CD8-positive, alpha-beta memory T cell (primary cell): ENCODE results near the gene GADL1. TPM values are rescaled to one million over a fixed set of nuclear protein-coding genes. Genes with fewer than 3 reads are reported as not detected.

Source experiments
- CTCF ChIA-PET: fragments of 350-600 bp; sonication (Branson Sonifier 250); formaldehyde crosslinking; loops from one replicate; lab custom pipeline; 2021; ENCODE audit warnings: antibody characterized with exemption; lab: Charles Lee
- POLR2A ChIA-PET: fragments of 350-600 bp; sonication (Branson Sonifier 250); formaldehyde crosslinking; loops from one replicate; lab custom pipeline; 2021; ENCODE audit warnings: antibody characterized with exemption; lab: Charles Lee
- DNase-seq, 5 donors: peaks; one replicate each; pipeline versions ENCODE4 v3.0.0 to v3.0.0-alpha.2; 2020 to 2022; ENCODE audit warnings: mixed read lengths in 1 of 5
- H3K27ac ChIP-seq: one replicate; pipeline ENCODE4 v1.7.0; 2013; ENCODE audit warnings: low read depth, mild to moderate bottlenecking, low read length, moderate library complexity
- H3K27me3 ChIP-seq: 2 replicates; pipeline ENCODE4 v1.7.0; 2013; ENCODE audit warnings: low read length, mild to moderate bottlenecking; ENCODE audit not compliant: insufficient read depth, poor library complexity, severe bottlenecking
- H3K36me3 ChIP-seq: 2 replicates; pipeline ENCODE4 v1.7.0; 2013; ENCODE audit warnings: mild to moderate bottlenecking, low read length, moderate library complexity; ENCODE audit not compliant: insufficient read depth
- H3K4me1 ChIP-seq: 2 replicates; pipeline ENCODE4 v1.7.0; 2013; ENCODE audit warnings: mild to moderate bottlenecking, low read length, moderate library complexity; ENCODE audit not compliant: insufficient read depth
- H3K4me3 ChIP-seq: 2 replicates; pipeline ENCODE4 v1.7.0; 2013; ENCODE audit warnings: mild to moderate bottlenecking, low read length
- H3K9me3 ChIP-seq: 2 replicates; pipeline ENCODE4 v1.7.0; 2013; ENCODE audit warnings: mild to moderate bottlenecking, low read length
- H3K27ac Mint-ChIP-seq, 8 donors: one replicate each; pipeline ENCODE4 v1.8.0; 2020 to 2021; ENCODE audit warnings: mixed read lengths in 8 of 8, mild to moderate bottlenecking in 6 of 8, inconsistent platforms in 3 of 8, moderate library complexity in 3 of 8
- H3K27me3 Mint-ChIP-seq, 2 donors: one replicate each; pipeline ENCODE4 v1.8.0; 2020 to 2021; ENCODE audit warnings: mixed read lengths in 2 of 2, mild to moderate bottlenecking in 1 of 2, moderate library complexity in 1 of 2
- H3K36me3 Mint-ChIP-seq, 3 donors: one replicate each; pipeline ENCODE4 v1.8.0; 2020 to 2021; ENCODE audit warnings: mixed read lengths in 3 of 3, inconsistent platforms in 1 of 3, mild to moderate bottlenecking in 1 of 3
- H3K4me1 Mint-ChIP-seq, 3 donors: one replicate each; pipeline ENCODE4 v1.8.0; 2020 to 2021; ENCODE audit warnings: mixed read lengths in 3 of 3, inconsistent platforms in 1 of 3, mild to moderate bottlenecking in 1 of 3
- H3K4me3 Mint-ChIP-seq, 7 donors: one replicate each; pipeline ENCODE4 v1.8.0; 2020 to 2021; ENCODE audit warnings: mixed read lengths in 7 of 7, mild to moderate bottlenecking in 6 of 7, moderate library complexity in 4 of 7, inconsistent platforms in 2 of 7
- H3K9me3 Mint-ChIP-seq, 5 donors: one replicate each; pipeline ENCODE4 v1.8.0; 2020 to 2022; ENCODE audit warnings: mixed read lengths in 5 of 5, mild to moderate bottlenecking in 3 of 5, moderate library complexity in 2 of 5, inconsistent platforms in 1 of 5
- polyA plus RNA-seq: library from polyadenylated mRNA; unstranded; fragments of 300-500 nt; fragmentation: Illumina TruSeq; gene quantifications from one replicate; pipeline ENCODE4 v1.2.3, GENCODE V29; 2021
- total RNA-seq, 2 experiments: library from RNA; stranded (reverse); gene quantifications; one replicate each; pipeline ENCODE4 v1.2.3, GENCODE V29; 2021

GADL1 gene
- total and polyA plus RNA-seq, 3 experiments from 2014 or later, result not detected

GRCh38 chr3:30774062-30774461, 120.4 kb downstream of the GADL1 start:
- no peak overlapping the region for H3K27ac ChIP-seq
- no peaks in the 10 kb centered on the region for H3K36me3 ChIP-seq
- H3K4me1 Mint-ChIP-seq, result no peaks in the 10 kb centered on the region
- H3K27me3 ChIP-seq, result no peaks in the 10 kb centered on the region
- no peaks in the 10 kb centered on the region for H3K36me3 Mint-ChIP-seq
- ChIA-PET CTCF (no interaction called here), POLR2A (no interaction called here)
- DNase-seq, result no peak
- H3K9me3 Mint-ChIP-seq, result no peaks in the 10 kb centered on the region
- no peaks in the 10 kb centered on the region for H3K9me3 ChIP-seq
- H3K27ac Mint-ChIP-seq, result no peak overlapping the region
- H3K27me3 Mint-ChIP-seq, result peaks cover 0 to 21% of the 10 kb centered on the region in 2 donors
- H3K4me1 ChIP-seq, result no peaks in the 10 kb centered on the region
- no peak overlapping the region for H3K4me3 Mint-ChIP-seq
- H3K4me3 ChIP-seq, result no peak overlapping the region

GRCh38 chr3:30770387-30770786, 124.1 kb downstream of the GADL1 start:
- Mint-ChIP-seq H3K27ac (no peak overlapping the region), H3K27me3 (peaks cover 1 to 23% of the 10 kb centered on the region in 2 donors), H3K4me1 (no peaks in the 10 kb centered on the region), H3K9me3 (no peaks in the 10 kb centered on the region), H3K4me3 (no peak overlapping the region), H3K36me3 (no peaks in the 10 kb centered on the region)
- no peak overlapping the region for H3K27ac ChIP-seq
- no peak overlapping the region for H3K4me3 ChIP-seq
- no peak for DNase-seq
- ChIA-PET POLR2A (no interaction called here), CTCF (interaction anchor here (1.0 to 2.8 kb wide), 5 partner anchors 10 to 998 kb away, joined by 3 to 13 read pairs (median 6); no protein-coding TSS in a partner anchor)
- H3K4me1 ChIP-seq, result no peaks in the 10 kb centered on the region
- no peaks in the 10 kb centered on the region for H3K36me3 ChIP-seq
- H3K27me3 ChIP-seq, result no peaks in the 10 kb centered on the region
- H3K9me3 ChIP-seq, result no peaks in the 10 kb centered on the region

GRCh38 chr3:30768703-30769550, 125.5 kb downstream of the GADL1 start:
- ChIA-PET CTCF (interaction anchor here (0.9 to 2.8 kb wide), 8 partner anchors 10 to 1000 kb away, joined by 3 to 13 read pairs (median 5); no protein-coding TSS in a partner anchor), POLR2A (no interaction called here)
- peak; percentile 42 to 71 (median 51) for DNase-seq
- no peaks in the 10 kb centered on the region for H3K9me3 ChIP-seq
- Mint-ChIP-seq H3K27me3 (peaks cover 1 to 16% of the 10 kb centered on the region in 2 donors), H3K4me3 (no peak overlapping the region), H3K4me1 (no peaks in the 10 kb centered on the region), H3K36me3 (no peaks in the 10 kb centered on the region), H3K27ac (no peak overlapping the region), H3K9me3 (no peaks in the 10 kb centered on the region)
- H3K4me1 ChIP-seq, result no peaks in the 10 kb centered on the region
- no peak overlapping the region for H3K27ac ChIP-seq
- H3K4me3 ChIP-seq, result no peak overlapping the region
- H3K27me3 ChIP-seq, result no peaks in the 10 kb centered on the region
- H3K36me3 ChIP-seq, result no peaks in the 10 kb centered on the region

- H3K36me3 ChIP-seq, result no peaks in the 10 kb centered on the region
- H3K4me1 Mint-ChIP-seq, result no peaks in the 10 kb centered on the region
- H3K4me1 ChIP-seq, result no peaks in the 10 kb centered on the region
- no peak for DNase-seq
- no peak overlapping the region for H3K27ac Mint-ChIP-seq
- no peak overlapping the region for H3K4me3 Mint-ChIP-seq
- no peak overlapping the region for H3K27ac ChIP-seq
- H3K9me3 ChIP-seq, result no peaks in the 10 kb centered on the region
- H3K27me3 Mint-ChIP-seq, result peaks cover 1 to 16% of the 10 kb centered on the region in 2 donors
- no peak overlapping the region for H3K4me3 ChIP-seq
- ChIA-PET POLR2A (no interaction called here), CTCF (interaction anchor here (1.2 to 2.8 kb wide), 6 partner anchors 9 to 1001 kb away, joined by 3 to 13 read pairs (median 6); no protein-coding TSS in a partner anchor)
- H3K9me3 Mint-ChIP-seq, result no peaks in the 10 kb centered on the region
- H3K36me3 Mint-ChIP-seq, result no peaks in the 10 kb centered on the region
- no peaks in the 10 kb centered on the region for H3K27me3 ChIP-seq
These were observed 126.4 kb downstream of the GADL1 start for GRCh38 chr3:30768046-30768445.

- no peaks in the 10 kb centered on the region for H3K4me1 Mint-ChIP-seq
These were observed 127.9 kb downstream of the GADL1 start for GRCh38 chr3:30766522-30766921.

GRCh38 chr3:30764891-30765290, 129.6 kb downstream of the GADL1 start:
- Histone ChIP-seq H3K27ac (no peak overlapping the region), H3K4me1 (no peaks in the 10 kb centered on the region), H3K36me3 (no peaks in the 10 kb centered on the region), H3K9me3 (no peaks in the 10 kb centered on the region), H3K4me3 (no peak overlapping the region), H3K27me3 (no peaks in the 10 kb centered on the region)
- ChIA-PET POLR2A (no interaction called here), CTCF (no interaction called here)
- Mint-ChIP-seq H3K27ac (no peak overlapping the region), H3K4me1 (no peaks in the 10 kb centered on the region), H3K4me3 (no peak overlapping the region), H3K9me3 (no peaks in the 10 kb centered on the region), H3K27me3 (peaks cover 1 to 9% of the 10 kb centered on the region in 2 donors), H3K36me3 (no peaks in the 10 kb centered on the region)
- no peak for DNase-seq

More at GRCh38 chr3:30766522-30766921, 127.9 kb downstream of the GADL1 start:
- H3K27ac ChIP-seq, result no peak overlapping the region
- no peaks in the 10 kb centered on the region for H3K4me1 ChIP-seq
- POLR2A ChIA-PET, result no interaction called here
- Mint-ChIP-seq H3K27ac (no peak overlapping the region), H3K36me3 (no peaks in the 10 kb centered on the region), H3K4me3 (no peak overlapping the region), H3K27me3 (peaks cover 1 to 9% of the 10 kb centered on the region in 2 donors), H3K9me3 (no peaks in the 10 kb centered on the region)
- H3K4me3 ChIP-seq, result no peak overlapping the region
- H3K36me3 ChIP-seq, result no peaks in the 10 kb centered on the region
- no peak for DNase-seq
- no peaks in the 10 kb centered on the region for H3K9me3 ChIP-seq
- CTCF ChIA-PET, result no interaction called here
- no peaks in the 10 kb centered on the region for H3K27me3 ChIP-seq

- H3K27me3 Mint-ChIP-seq, result peaks cover 5 to 9% of the 10 kb centered on the region in 2 donors
- no peaks in the 10 kb centered on the region for H3K4me1 Mint-ChIP-seq
- no peaks in the 10 kb centered on the region for H3K4me1 ChIP-seq
These were observed 130.2 kb downstream of the GADL1 start for GRCh38 chr3:30764281-30764680.

GRCh38 chr3:30761374-30761773, 133.1 kb downstream of the GADL1 start:
- Mint-ChIP-seq H3K4me3 (no peak overlapping the region), H3K9me3 (no peaks in the 10 kb centered on the region), H3K27ac (no peak overlapping the region), H3K27me3 (peaks cover under 1 to 3% of the 10 kb centered on the region in 2 donors), H3K4me1 (no peaks in the 10 kb centered on the region), H3K36me3 (no peaks in the 10 kb centered on the region)
- H3K9me3 ChIP-seq, result no peaks in the 10 kb centered on the region
- H3K36me3 ChIP-seq, result no peaks in the 10 kb centered on the region
- no peak overlapping the region for H3K27ac ChIP-seq
- no peaks in the 10 kb centered on the region for H3K4me1 ChIP-seq
- CTCF ChIA-PET, result no interaction called here
- DNase-seq, result no peak
- no peak overlapping the region for H3K4me3 ChIP-seq
- POLR2A ChIA-PET, result no interaction called here
- no peaks in the 10 kb centered on the region for H3K27me3 ChIP-seq

More at GRCh38 chr3:30764281-30764680, 130.2 kb downstream of the GADL1 start:
- H3K9me3 ChIP-seq, result no peaks in the 10 kb centered on the region
- H3K9me3 Mint-ChIP-seq, result no peaks in the 10 kb centered on the region
- no peak overlapping the region for H3K4me3 ChIP-seq
- ChIA-PET POLR2A (no interaction called here), CTCF (no interaction called here)
- no peaks in the 10 kb centered on the region for H3K36me3 Mint-ChIP-seq
- H3K27me3 ChIP-seq, result no peaks in the 10 kb centered on the region
- H3K4me3 Mint-ChIP-seq, result no peak overlapping the region
- H3K36me3 ChIP-seq, result no peaks in the 10 kb centered on the region
- H3K27ac ChIP-seq, result no peak overlapping the region
- DNase-seq, result no peak
- no peak overlapping the region for H3K27ac Mint-ChIP-seq
